Astrocyte (in vitro differentiated cells and primary cell): ENCODE measurements around the gene CHCHD5. TPM values are rescaled to one million over a fixed set of nuclear protein-coding genes. Genes with fewer than 3 reads are reported as not detected.

Source experiments
- DNase-seq: peaks from one replicate; pipeline ENCODE4 v3.0.0-alpha.2; 2010; ENCODE audit warnings: low read depth
- FAIRE-seq: peaks from 2 replicates; lab custom pipeline; 2011; peaks lifted over from hg19 to GRCh38; lab: Jason Lieb, UNC
- H2AFZ ChIP-seq: 2 replicates; pipeline ENCODE4 v1.6.0; 2012; ENCODE audit warnings: low read depth, low read length, inconsistent platforms
- H3K27ac ChIP-seq: 2 replicates; pipeline ENCODE4 v1.5.1; 2011; ENCODE audit warnings: low read depth, low read length, inconsistent platforms
- H3K27me3 ChIP-seq: 2 replicates; pipeline ENCODE4 v1.6.0; 2011; ENCODE audit warnings: low read length, inconsistent platforms; ENCODE audit not compliant: insufficient read depth
- H3K36me3 ChIP-seq: 2 replicates; pipeline ENCODE4 v1.5.1; 2011; ENCODE audit warnings: low read length, inconsistent platforms; ENCODE audit not compliant: insufficient read depth
- H3K4me1 ChIP-seq: 2 replicates; pipeline ENCODE4 v1.5.1; 2011; ENCODE audit warnings: low read length, inconsistent platforms; ENCODE audit not compliant: insufficient read depth
- H3K4me2 ChIP-seq: 2 replicates; pipeline ENCODE4 v1.6.0; 2012; ENCODE audit warnings: low read length, inconsistent platforms
- H3K4me3 ChIP-seq: 2 replicates; pipeline ENCODE4 v1.5.1; 2011; ENCODE audit warnings: low read depth, mild to moderate bottlenecking, low read length, inconsistent platforms; ENCODE audit not compliant: insufficient read depth
- H3K79me2 ChIP-seq: 2 replicates; pipeline ENCODE4 v1.6.0; 2012; ENCODE audit warnings: mild to moderate bottlenecking, low read length, inconsistent platforms; ENCODE audit not compliant: insufficient read depth
- H3K9ac ChIP-seq: 2 replicates; pipeline ENCODE4 v1.6.0; 2012; ENCODE audit warnings: mild to moderate bottlenecking, low read length, inconsistent platforms
- H3K9me3 ChIP-seq: 2 replicates; pipeline ENCODE4 v1.5.1; 2012; ENCODE audit warnings: low read depth, mild to moderate bottlenecking, low read length, inconsistent platforms; ENCODE audit not compliant: insufficient read depth
- H4K20me1 ChIP-seq: 2 replicates; pipeline ENCODE4 v1.6.0; 2012; ENCODE audit warnings: low read length, inconsistent platforms; ENCODE audit not compliant: insufficient read depth
- H3K27ac Mint-ChIP-seq: one replicate; pipeline ENCODE4 v1.8.0; 2021; ENCODE audit warnings: mild to moderate bottlenecking, mixed read lengths; ENCODE audit not compliant: unreplicated experiment
- H3K27me3 Mint-ChIP-seq: one replicate; pipeline ENCODE4 v1.8.0; 2021; ENCODE audit warnings: low read depth, mixed read lengths; ENCODE audit not compliant: unreplicated experiment
- H3K36me3 Mint-ChIP-seq: one replicate; pipeline ENCODE4 v1.8.0; 2021; ENCODE audit warnings: low read depth, mixed read lengths; ENCODE audit not compliant: unreplicated experiment
- H3K4me1 Mint-ChIP-seq: one replicate; pipeline ENCODE4 v1.8.0; 2021; ENCODE audit warnings: low read depth, mixed read lengths; ENCODE audit not compliant: unreplicated experiment
- H3K4me3 Mint-ChIP-seq: one replicate; pipeline ENCODE4 v1.8.0; 2021; ENCODE audit warnings: mild to moderate bottlenecking, moderate library complexity, mixed read lengths; ENCODE audit not compliant: unreplicated experiment
- H3K9me3 Mint-ChIP-seq: one replicate; pipeline ENCODE4 v1.8.0; 2021; ENCODE audit warnings: mild to moderate bottlenecking, mixed read lengths; ENCODE audit not compliant: unreplicated experiment
- CTCF ChIP-seq: IDR thresholded peaks from 2 replicates; pipeline ENCODE4 v1.5.1; 2011; ENCODE audit warnings: low read depth, mild to moderate bottlenecking, inconsistent platforms, low read length, moderate library complexity; ENCODE audit not compliant: insufficient read depth
- EZH2 ChIP-seq: IDR thresholded peaks from 2 replicates; pipeline ENCODE4 v1.6.1; 2012; ENCODE audit warnings: mild to moderate bottlenecking, low read length, inconsistent platforms; ENCODE audit not compliant: insufficient read depth
- total RNA-seq: library from RNA; stranded (reverse); gene quantifications from 2 replicates; pipeline ENCODE4 v1.2.1, GENCODE V29; 2021

CHCHD5 gene
- total RNA-seq, 1 donor from 2014 or later: 17.9 TPM

GRCh38 chr2:112539306-112539705, 45.1 kb upstream of the CHCHD5 start:
- no peak for TF ChIP-seq EZH2
- no peak for TF ChIP-seq CTCF
- Histone ChIP-seq H3K4me3 (no peak overlapping the region), H3K9me3 (no peaks in the 10 kb centered on the region), H3K79me2 (peaks cover 21% of the 10 kb centered on the region), H3K4me1 (peaks cover 4% of the 10 kb centered on the region), H3K36me3 (no peaks in the 10 kb centered on the region), H3K9ac (no peak overlapping the region), H3K27me3 (no peaks in the 10 kb centered on the region), H3K4me2 (no peak overlapping the region), H2AFZ (no peak overlapping the region), H4K20me1 (peaks cover 10% of the 10 kb centered on the region), H3K27ac (no peak overlapping the region)
- H3K27me3 Mint-ChIP-seq: no peaks in the 10 kb centered on the region
- H3K36me3 Mint-ChIP-seq: no peaks in the 10 kb centered on the region
- H3K9me3 Mint-ChIP-seq: peaks cover 3% of the 10 kb centered on the region
- no peak for DNase-seq
- no peak for FAIRE-seq
- peaks cover 1% of the 10 kb centered on the region for H3K4me1 Mint-ChIP-seq
- no peak overlapping the region for H3K4me3 Mint-ChIP-seq
- no peak overlapping the region for H3K27ac Mint-ChIP-seq

- H3K36me3 Mint-ChIP-seq: no peaks in the 10 kb centered on the region
- no peaks in the 10 kb centered on the region for H3K9me3 ChIP-seq
- H3K4me2 ChIP-seq: peak overlapping the region; percentile 89
- H3K27me3 Mint-ChIP-seq: no peaks in the 10 kb centered on the region
- H3K4me1 Mint-ChIP-seq: peaks cover 1% of the 10 kb centered on the region
- FAIRE-seq (no peak), DNase-seq (no peak)
- TF ChIP-seq CTCF: no peak
- TF ChIP-seq EZH2: no peak
- H4K20me1 ChIP-seq: peaks cover 10% of the 10 kb centered on the region
- no peak overlapping the region for H3K4me3 ChIP-seq
- H3K36me3 ChIP-seq: no peaks in the 10 kb centered on the region
- no peak overlapping the region for H3K27ac Mint-ChIP-seq
- H3K9ac ChIP-seq: no peak overlapping the region
- H3K27me3 ChIP-seq: no peaks in the 10 kb centered on the region
- peaks cover 4% of the 10 kb centered on the region for H3K4me1 ChIP-seq
- no peak overlapping the region for H2AFZ ChIP-seq
- H3K4me3 Mint-ChIP-seq: no peak overlapping the region
- H3K79me2 ChIP-seq: peaks cover 37% of the 10 kb centered on the region
- no peak overlapping the region for H3K27ac ChIP-seq
- peaks cover 3% of the 10 kb centered on the region for H3K9me3 Mint-ChIP-seq
Observed at GRCh38 chr2:112540906-112541305, 43.5 kb upstream of the CHCHD5 start.

GRCh38 chr2:112541315-112542122, 42.9 kb upstream of the CHCHD5 start:
- Mint-ChIP-seq H3K4me1 (peaks cover 1% of the 10 kb centered on the region), H3K36me3 (no peaks in the 10 kb centered on the region), H3K27ac (peak overlapping the region; percentile 77), H3K9me3 (peaks cover 3% of the 10 kb centered on the region), H3K27me3 (no peaks in the 10 kb centered on the region), H3K4me3 (no peak overlapping the region)
- Histone ChIP-seq H4K20me1 (peaks cover 13% of the 10 kb centered on the region), H3K4me2 (peak overlapping the region; percentile 89), H3K27me3 (no peaks in the 10 kb centered on the region), H3K36me3 (peaks cover 3% of the 10 kb centered on the region), H3K27ac (peak overlapping the region; percentile 86), H3K9ac (peak overlapping the region; percentile 87), H3K9me3 (no peaks in the 10 kb centered on the region), H2AFZ (peak overlapping the region; percentile 92), H3K4me1 (peaks cover 4% of the 10 kb centered on the region), H3K4me3 (peak overlapping the region; percentile 96), H3K79me2 (peaks cover 40% of the 10 kb centered on the region)
- DNase-seq (no peak), FAIRE-seq (no peak)
- TF ChIP-seq EZH2 (no peak), CTCF (no peak)
